Stimulated activated CD4-positive, alpha-beta T cell treated with anti-CD3 and anti-CD28 coated beads, Interleukin-4, amount 100 ng/mL, for 48 hours (primary cell): ENCODE measurements around the gene PGBD5.

Experiments used
- DNase-seq, 2 donors: peaks; one replicate each; pipeline ENCODE4 v3.0.0-alpha.2; 2020; ENCODE audit warnings: low read depth in 2 of 2

PGBD5 gene

GRCh38 chr1:230396966-230397365 is 29.2 kb downstream of the PGBD5 start:
- DNase-seq = no peak

GRCh38 chr1:230395932-230396331 is 30.2 kb downstream of the PGBD5 start:
- no peak for DNase-seq

GRCh38 chr1:230394741-230395140 is 31.4 kb downstream of the PGBD5 start:
- DNase-seq = no peak

- no peak for DNase-seq
These were observed 32.0 kb downstream of the PGBD5 start for GRCh38 chr1:230394134-230394533.

- no peak for DNase-seq
These were observed 32.4 kb downstream of the PGBD5 start for GRCh38 chr1:230393722-230394121.

- no peak for DNase-seq
These were observed 33.1 kb downstream of the PGBD5 start for GRCh38 chr1:230392920-230393521.

GRCh38 chr1:230392536-230392909 is 33.6 kb downstream of the PGBD5 start:
- no peak for DNase-seq

GRCh38 chr1:230391776-230392535 is 34.2 kb downstream of the PGBD5 start:
- DNase-seq = no peak

GRCh38 chr1:230390371-230390770 is 35.8 kb downstream of the PGBD5 start:
- no peak for DNase-seq

- DNase-seq = no peak
These were observed 38.3 kb downstream of the PGBD5 start for GRCh38 chr1:230387876-230388275.

GRCh38 chr1:230387296-230387695 is 38.8 kb downstream of the PGBD5 start:
- no peak for DNase-seq

- no peak for DNase-seq
These were observed 39.4 kb downstream of the PGBD5 start for GRCh38 chr1:230386637-230387262.

- no peak for DNase-seq
These were observed 40.2 kb downstream of the PGBD5 start for GRCh38 chr1:230385930-230386329.

- DNase-seq = no peak
These were observed 41.0 kb downstream of the PGBD5 start for GRCh38 chr1:230385158-230385450.

- no peak for DNase-seq
These were observed 41.6 kb downstream of the PGBD5 start for GRCh38 chr1:230384380-230385157.

GRCh38 chr1:230383425-230383824 is 42.7 kb downstream of the PGBD5 start:
- no peak for DNase-seq

GRCh38 chr1:230382001-230382491 is 44.1 kb downstream of the PGBD5 start:
- no peak for DNase-seq

- no peak for DNase-seq
These were observed 44.5 kb downstream of the PGBD5 start for GRCh38 chr1:230381585-230381984.

GRCh38 chr1:230381049-230381467 is 45.1 kb downstream of the PGBD5 start:
- no peak for DNase-seq

GRCh38 chr1:230379928-230380327 is 46.2 kb downstream of the PGBD5 start:
- no peak for DNase-seq

- DNase-seq = no peak
These were observed 46.7 kb downstream of the PGBD5 start for GRCh38 chr1:230379462-230379861.

- no peak for DNase-seq
These were observed 48.3 kb downstream of the PGBD5 start for GRCh38 chr1:230377851-230378250.
